Upper lobe of left lung (tissue), 4 donors: Measurements from ENCODE around the gene NRIP2.

ENCODE experiments used
- EP300 ChIP-seq, 4 donors: sonication (generic); formaldehyde crosslinking; IDR thresholded peaks; one replicate each; pipeline ENCODE4 v1.5.1; 2017; ENCODE audit warnings: antibody characterized with exemption in 4 of 4, control low read depth in 2 of 4
- POLR2A ChIP-seq, 4 donors: fragments of 450-650 bp; IDR thresholded peaks; one replicate each; pipeline ENCODE4 v1.5.1; 2016 to 2017; ENCODE audit warnings: antibody characterized with exemption in 4 of 4, mild to moderate bottlenecking in 2 of 4
- POLR2AphosphoS5 ChIP-seq, 2 donors: sonication (generic); formaldehyde crosslinking; IDR thresholded peaks; one replicate each; pipeline ENCODE4 v1.5.1; 2017; ENCODE audit warnings: antibody characterized with exemption in 2 of 2
- TF ChIP-seq, protein P1 (sequence below), 6 experiments: fragments of 450-650 bp in 4 of 6; fragments of 200-600 bp in 2 of 6; sonication (generic) in 2 of 6; IDR thresholded peaks; one replicate each; pipeline ENCODE4 v1.5.1; 2016 to 2019; ENCODE audit warnings: antibody characterized with exemption in 6 of 6

DNA sequence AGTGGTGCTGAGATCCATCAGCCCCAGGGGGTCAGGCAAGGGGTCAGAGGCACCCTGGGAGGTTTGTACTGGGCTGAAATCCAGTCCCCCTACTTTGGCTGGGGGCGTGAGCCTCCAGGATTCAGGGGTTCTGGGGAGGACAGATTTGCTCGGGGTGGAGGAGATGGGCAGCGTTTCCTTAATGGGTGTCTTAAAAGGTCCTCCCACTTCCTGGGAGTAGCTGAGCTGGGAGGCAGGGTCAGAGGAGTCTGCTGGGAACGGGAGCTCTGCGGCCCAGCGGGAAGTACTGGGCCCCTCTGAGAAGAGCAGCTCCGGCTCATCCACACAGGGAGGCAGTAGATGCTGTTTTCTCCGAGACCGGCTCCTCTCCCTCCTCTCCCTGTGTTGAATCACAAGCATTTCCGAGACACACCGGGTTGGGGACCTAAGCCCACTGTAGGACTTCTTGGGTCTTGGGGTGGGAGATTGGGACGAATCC lies 24.1 kb upstream of the NRIP2 start:
- TF ChIP-seq, protein P1, sequence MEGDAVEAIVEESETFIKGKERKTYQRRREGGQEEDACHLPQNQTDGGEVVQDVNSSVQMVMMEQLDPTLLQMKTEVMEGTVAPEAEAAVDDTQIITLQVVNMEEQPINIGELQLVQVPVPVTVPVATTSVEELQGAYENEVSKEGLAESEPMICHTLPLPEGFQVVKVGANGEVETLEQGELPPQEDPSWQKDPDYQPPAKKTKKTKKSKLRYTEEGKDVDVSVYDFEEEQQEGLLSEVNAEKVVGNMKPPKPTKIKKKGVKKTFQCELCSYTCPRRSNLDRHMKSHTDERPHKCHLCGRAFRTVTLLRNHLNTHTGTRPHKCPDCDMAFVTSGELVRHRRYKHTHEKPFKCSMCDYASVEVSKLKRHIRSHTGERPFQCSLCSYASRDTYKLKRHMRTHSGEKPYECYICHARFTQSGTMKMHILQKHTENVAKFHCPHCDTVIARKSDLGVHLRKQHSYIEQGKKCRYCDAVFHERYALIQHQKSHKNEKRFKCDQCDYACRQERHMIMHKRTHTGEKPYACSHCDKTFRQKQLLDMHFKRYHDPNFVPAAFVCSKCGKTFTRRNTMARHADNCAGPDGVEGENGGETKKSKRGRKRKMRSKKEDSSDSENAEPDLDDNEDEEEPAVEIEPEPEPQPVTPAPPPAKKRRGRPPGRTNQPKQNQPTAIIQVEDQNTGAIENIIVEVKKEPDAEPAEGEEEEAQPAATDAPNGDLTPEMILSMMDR (IDR thresholded peaks at IDR 0.05) = no peak
- TF ChIP-seq POLR2AphosphoS5 (IDR thresholded peaks at IDR 0.05) = no peak
- TF ChIP-seq EP300 (IDR thresholded peaks at IDR 0.05) = no peak
- no peak for TF ChIP-seq POLR2A (IDR thresholded peaks at IDR 0.05)
